GM04504 (cell line): ENCODE data around the gene ZNF614.
"Not testable (repeated sequence)": the region's sequence is repeated elsewhere in the genome, so short reads cannot be mapped to it uniquely, and the experiment has no call there.

Experiments
- DNase-seq: peaks from one replicate; pipeline ENCODE4 v3.0.0-alpha.2; 2012; ENCODE audit warnings: low read depth

Gene ZNF614

GRCh38 chr19:51986309-51987291 lies 41.6 kb downstream of the ZNF614 start, which contains the start of gene ZNF350:
Gene ZNF350, minus strand, starts transcription at chr19:51986840. Its CDS starts 12,480 bp downstream, at chr19:51974360.
- DNase-seq, result peak; percentile 87

GRCh38 chr19:51983361-51983760 lies 44.8 kb downstream of the ZNF614 start:
- no peak for DNase-seq

GRCh38 chr19:51980926-51981325 lies 47.3 kb downstream of the ZNF614 start:
- not testable (repeated sequence) for DNase-seq

GRCh38 chr19:51980116-51980736 lies 48.0 kb downstream of the ZNF614 start:
- DNase-seq, result no peak

- DNase-seq, result no peak
Observed at GRCh38 chr19:51978882-51979281, 49.3 kb downstream of the ZNF614 start.

- no peak for DNase-seq
Observed at GRCh38 chr19:51977346-51977745, 50.8 kb downstream of the ZNF614 start.

- DNase-seq, result no peak
Observed at GRCh38 chr19:51976852-51977251, 51.3 kb downstream of the ZNF614 start.

- DNase-seq, result not testable (repeated sequence)
Observed at GRCh38 chr19:51975787-51976186, 52.4 kb downstream of the ZNF614 start.

GRCh38 chr19:51971624-51972023 lies 56.6 kb downstream of the ZNF614 start:
- DNase-seq, result no peak

GRCh38 chr19:51970718-51971117 lies 57.5 kb downstream of the ZNF614 start:
- DNase-seq, result no peak

- DNase-seq, result no peak
Observed at GRCh38 chr19:51965583-51965982, 62.6 kb downstream of the ZNF614 start.
